ENCODE measurements around the gene PRADC1. TPM values are rescaled to one million over a fixed set of nuclear protein-coding genes. Genes with fewer than 3 reads are reported as not detected.

The PRADC1 gene
- polyA plus RNA-seq, 3 donors, result 27.0 to 34.9 (median 34.3) TPM

DNA sequence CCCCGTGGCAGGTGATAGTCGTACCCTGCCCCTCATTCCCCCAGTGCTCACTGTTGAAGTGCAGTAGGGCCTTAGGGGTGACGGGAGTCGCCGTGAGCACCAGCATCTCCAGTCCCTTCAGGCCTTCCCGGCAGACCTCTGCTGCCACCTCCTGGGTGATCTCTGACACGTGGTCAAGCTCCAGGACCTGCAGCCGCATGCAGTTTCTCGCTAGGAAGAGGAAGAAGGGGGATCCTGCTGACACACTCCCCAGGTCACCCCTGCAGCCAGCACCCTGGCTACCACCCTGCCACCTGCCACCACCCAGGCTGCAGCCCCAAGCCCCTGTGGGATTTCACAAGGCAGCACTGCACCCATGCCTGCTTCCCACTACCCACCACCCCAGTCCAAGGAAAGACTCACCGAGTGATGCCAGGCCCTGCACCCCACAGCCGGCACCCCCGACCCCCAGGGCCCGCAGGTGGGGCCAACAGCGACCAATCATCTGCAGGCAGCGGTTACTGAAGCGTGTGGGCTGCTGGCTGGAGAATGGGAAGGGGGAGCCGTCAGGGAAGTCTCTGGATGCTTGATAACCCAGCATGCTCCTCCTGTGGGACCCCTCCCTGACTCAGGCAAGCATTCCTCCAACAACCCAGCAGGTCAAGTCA, 27.4 kb upstream of the PRADC1 start:
- 29 to 46% (median 43%) methylated on average over 17 of the region's 17 CpGs for WGBS, 3 donors
- H3K27ac ChIP-seq (ENCODE audit: low read depth, low read length), result no peak overlapping the region

GRCh38 chr2:73259704-73260337, 26.8 kb upstream of the PRADC1 start:
- no peak overlapping the region for H3K27ac ChIP-seq (ENCODE audit: low read depth, low read length)
- 77 to 90% (median 82%) methylated on average over 4 of the region's 4 CpGs for WGBS, 3 donors

DNA sequence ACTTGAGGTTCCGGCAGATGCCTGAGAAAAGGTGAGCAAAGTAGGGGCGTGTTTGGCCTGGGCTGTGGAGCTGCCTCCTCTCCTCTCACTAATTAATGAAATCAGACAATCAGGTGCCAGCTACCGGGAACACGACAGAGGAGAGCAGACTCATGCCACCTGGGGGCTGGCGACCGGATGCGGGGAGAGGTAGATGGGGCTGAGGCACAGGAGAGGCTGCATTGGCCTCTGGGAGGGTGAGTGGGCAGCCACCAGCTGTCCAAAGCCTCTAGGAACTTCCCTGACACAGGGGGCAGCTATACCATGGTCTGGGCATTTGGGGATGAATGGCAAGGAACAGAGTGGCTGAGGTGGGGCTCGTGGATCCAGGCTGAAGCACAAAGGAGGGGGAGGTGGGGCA, 26.2 kb upstream of the PRADC1 start:
- no peak overlapping the region for H3K27ac ChIP-seq (ENCODE audit: low read depth, low read length)
- 90 to 96% (median 95%) methylated on average over 8 of the region's 8 CpGs for WGBS, 3 donors

GRCh38 chr2:73258913-73259215, 25.8 kb upstream of the PRADC1 start:
- H3K27ac ChIP-seq (ENCODE audit: low read depth, low read length), result no peak overlapping the region
- 92 to 95% (median 93%) methylated on average over 9 of the region's 9 CpGs for whole genome bisulfite sequencing, 3 donors

- no peak overlapping the region for H3K27ac ChIP-seq (ENCODE audit: low read depth, low read length)
- WGBS, 3 donors, result 83 to 90% (median 88%) methylated on average over 8 of the region's 8 CpGs
These were observed 25.3 kb upstream of the PRADC1 start for GRCh38 chr2:73258186-73258912.

GRCh38 chr2:73257425-73258125, 24.5 kb upstream of the PRADC1 start:
- H3K27ac ChIP-seq (ENCODE audit: low read depth, low read length), result no peak overlapping the region
- 54 to 69% (median 61%) methylated on average over 10 of the region's 10 CpGs for WGBS, 3 donors

DNA sequence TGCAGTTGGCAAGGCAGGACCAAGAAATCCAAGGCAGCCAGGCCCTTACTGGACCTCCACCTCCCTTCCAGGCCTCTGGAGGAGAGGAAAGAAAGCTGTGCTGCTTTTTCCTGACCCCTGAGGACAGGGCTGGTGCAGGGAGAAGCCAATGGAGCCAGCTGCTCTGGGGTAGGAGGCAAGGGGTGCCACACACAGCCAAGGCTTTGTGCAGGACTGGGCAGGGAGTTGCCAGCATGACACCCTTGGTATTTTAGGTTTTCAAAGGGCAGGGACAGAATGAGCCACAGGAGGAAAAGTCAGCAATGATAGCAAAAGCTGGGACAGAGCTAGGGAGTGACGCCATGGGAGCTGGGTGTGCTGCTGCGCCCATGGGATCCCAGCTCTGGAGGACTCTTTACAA, 24.0 kb upstream of the PRADC1 start:
- H3K27ac ChIP-seq (ENCODE audit: low read depth, low read length), result no peak overlapping the region
- WGBS, 3 donors, result 86 to 100% (median 98%) methylated on average over 2 of the region's 2 CpGs

DNA sequence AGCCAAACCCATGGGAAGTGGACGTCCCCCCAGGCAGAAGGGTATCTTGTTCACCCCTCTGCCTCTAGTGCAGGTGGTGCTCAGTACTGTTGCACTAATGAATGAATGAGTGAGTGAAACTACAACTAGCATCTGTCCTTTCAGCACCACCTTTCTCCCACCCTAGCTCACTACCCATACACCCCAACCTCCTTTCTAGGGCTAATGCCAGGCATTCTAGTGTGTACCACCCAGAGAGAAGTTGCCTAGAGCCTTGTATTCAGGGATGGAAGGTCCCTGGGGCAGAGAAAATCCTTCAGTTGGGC, 23.5 kb upstream of the PRADC1 start:
- 50 to 80% (median 70%) methylated on average over 1 of the region's 1 CpG for WGBS, 3 donors
- no peak overlapping the region for H3K27ac ChIP-seq (ENCODE audit: low read depth, low read length)

DNA sequence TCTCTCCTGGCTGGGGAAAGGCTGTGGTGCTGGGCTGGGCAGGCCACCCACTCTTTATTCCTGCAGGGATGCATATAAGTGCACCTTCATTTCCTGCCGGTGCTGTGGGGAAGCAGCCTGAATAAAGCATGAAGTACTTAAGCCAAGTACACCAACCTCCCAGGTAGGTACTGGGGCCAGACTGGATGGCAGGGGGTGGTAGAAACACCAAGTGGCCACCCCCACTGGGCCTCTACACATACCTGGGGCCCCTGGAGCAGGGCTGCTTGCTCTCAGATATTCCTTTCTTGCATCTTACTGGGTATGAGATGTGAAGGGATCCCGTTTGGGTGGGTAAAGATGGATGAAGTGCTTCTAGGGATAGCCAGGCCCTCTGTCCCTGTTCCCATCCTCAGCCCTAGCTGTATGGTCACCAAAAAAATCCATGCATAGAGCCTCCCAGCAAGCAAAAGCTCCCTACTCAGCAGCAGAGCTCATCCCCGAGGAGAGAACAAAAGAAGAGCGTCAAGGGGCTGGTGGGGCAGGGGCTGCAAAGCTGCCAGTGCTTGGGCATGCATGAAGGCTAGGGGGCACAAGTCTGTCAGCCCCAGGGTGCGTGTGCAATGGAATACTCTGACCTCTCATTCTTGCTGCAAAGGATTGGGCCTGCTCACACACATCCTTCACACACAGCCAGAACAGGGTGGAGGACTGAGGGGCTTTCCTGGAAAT, 23.0 kb upstream of the PRADC1 start:
- no peak overlapping the region for H3K27ac ChIP-seq (ENCODE audit: low read depth, low read length)
- 63 to 70% (median 70%) methylated on average over 5 of the region's 5 CpGs for WGBS, 3 donors

GRCh38 chr2:73255007-73255644, 22.1 kb upstream of the PRADC1 start:
- 59 to 68% (median 63%) methylated on average over 4 of the region's 4 CpGs for WGBS, 3 donors
- H3K27ac ChIP-seq (ENCODE audit: low read depth, low read length), result no peak overlapping the region

GRCh38 chr2:73254343-73255006, 21.4 kb upstream of the PRADC1 start:
- H3K27ac ChIP-seq (ENCODE audit: low read depth, low read length), result no peak overlapping the region
- 92 to 95% (median 93%) methylated on average over 7 of the region's 7 CpGs for WGBS, 3 donors

DNA sequence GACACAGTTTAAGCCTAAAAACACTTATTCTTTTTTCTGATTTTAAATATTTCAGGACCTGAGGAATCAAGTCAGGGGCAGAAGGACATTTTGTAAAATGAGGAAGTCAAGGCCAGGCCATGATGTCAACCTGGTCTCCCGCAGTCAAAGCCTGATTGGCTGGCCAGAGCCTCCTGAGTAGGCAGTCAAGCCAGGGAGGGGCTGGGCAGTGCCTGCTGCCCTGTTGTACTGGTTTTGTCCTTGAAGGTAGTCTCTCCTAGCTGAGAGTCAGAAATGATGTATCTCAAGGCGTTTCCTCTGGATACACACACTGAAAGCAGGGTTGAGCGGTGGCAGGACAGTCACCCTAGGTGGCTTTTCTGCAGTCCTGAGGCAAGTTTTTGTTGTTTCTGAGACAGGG, 20.9 kb upstream of the PRADC1 start:
- WGBS, 3 donors, result 79 to 92% (median 85%) methylated on average over 3 of the region's 3 CpGs
- no peak overlapping the region for H3K27ac ChIP-seq (ENCODE audit: low read depth, low read length)

DNA sequence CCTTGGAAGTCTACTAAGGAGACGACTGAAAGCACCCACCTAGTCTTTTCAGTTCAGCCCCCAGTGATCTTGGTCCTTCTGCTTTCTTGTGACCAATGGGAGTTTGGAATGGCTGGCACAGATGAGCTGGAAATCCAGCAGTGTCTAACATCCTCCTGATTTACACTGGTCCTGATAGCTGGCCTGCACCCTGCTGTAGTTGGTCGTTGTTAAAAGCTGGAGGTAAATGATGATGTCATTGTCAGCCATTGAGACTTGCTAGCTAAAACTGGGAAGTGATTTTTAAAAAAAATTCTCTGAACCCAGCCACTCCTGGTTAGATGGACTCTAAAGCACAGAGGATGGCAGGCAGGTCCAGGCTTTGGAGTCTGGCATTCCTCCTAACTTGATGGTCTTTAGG, 20.4 kb upstream of the PRADC1 start:
- no peak overlapping the region for H3K27ac ChIP-seq (ENCODE audit: low read depth, low read length)
- 53 to 82% (median 56%) methylated on average over 2 of the region's 2 CpGs for WGBS, 3 donors

- no peak overlapping the region for H3K27ac ChIP-seq (ENCODE audit: low read depth, low read length)
- WGBS, 3 donors, result 86 to 95% (median 87%) methylated on average over 17 of the region's 17 CpGs
These were observed 19.4 kb upstream of the PRADC1 start for GRCh38 chr2:73252238-73253027.

- 62 to 95% (median 93%) methylated on average over 17 of the region's 17 CpGs for WGBS, 3 donors
- H3K27ac ChIP-seq (ENCODE audit: low read depth, low read length), result no peak overlapping the region
These were observed 18.1 kb upstream of the PRADC1 start for GRCh38 chr2:73250872-73251846.

DNA sequence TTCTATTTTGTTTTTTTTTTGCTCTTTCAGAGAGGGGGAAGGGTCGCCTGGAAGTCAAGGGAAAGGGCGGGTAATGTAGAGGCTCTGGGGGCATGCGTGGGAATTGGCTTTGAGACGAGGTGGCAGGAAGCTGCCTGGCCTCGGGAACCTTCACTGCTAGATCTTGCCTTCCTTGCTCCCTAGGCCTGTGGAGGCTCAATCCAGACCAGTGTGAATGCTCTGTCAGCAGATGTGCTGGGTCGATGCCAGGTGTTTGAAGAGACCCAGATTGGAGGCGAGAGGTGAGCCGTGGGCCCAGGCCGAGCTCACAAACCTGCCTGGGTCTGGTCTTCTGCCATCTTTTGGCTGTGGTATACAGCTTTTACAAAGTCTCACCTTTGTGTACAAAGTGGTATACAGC, 16.6 kb upstream of the PRADC1 start:
- H3K27ac ChIP-seq (ENCODE audit: low read depth, low read length), result no peak overlapping the region
- WGBS, 3 donors, result 81 to 87% (median 85%) methylated on average over 9 of the region's 9 CpGs
